GM21576 (cell line): Measurements from ENCODE around the gene DHRSX.
"Not testable (repeated sequence)": the region's sequence is repeated elsewhere in the genome, so short reads cannot be mapped to it uniquely, and the experiment has no call there.

Source experiments
- ATAC-seq: cut with Tn5 transposase; IDR thresholded peaks from one replicate; pipeline ENCODE4 v1.9.1; 2021; ENCODE audit warnings: mild to moderate bottlenecking, moderate library complexity; ENCODE audit not compliant: unreplicated experiment

DHRSX gene

GRCh38 chrX:2266445-2267349 lies 234.1 kb downstream of the DHRSX start:
- ATAC-seq, result no peak

GRCh38 chrX:2265658-2266444 lies 234.9 kb downstream of the DHRSX start:
- not testable (repeated sequence) for ATAC-seq

- ATAC-seq, result no peak
These were observed 236.4 kb downstream of the DHRSX start for GRCh38 chrX:2264179-2265030.

- ATAC-seq, result no peak
These were observed 237.6 kb downstream of the DHRSX start for GRCh38 chrX:2263203-2263602.

GRCh38 chrX:2262668-2263055 lies 238.1 kb downstream of the DHRSX start:
- ATAC-seq, result no peak

- ATAC-seq, result no peak
These were observed 238.7 kb downstream of the DHRSX start for GRCh38 chrX:2261831-2262667.

- no peak for ATAC-seq
These were observed 248.3 kb downstream of the DHRSX start for GRCh38 chrX:2252331-2253065.

GRCh38 chrX:2251211-2251610 lies 249.6 kb downstream of the DHRSX start:
- no peak for ATAC-seq

- ATAC-seq, result no peak
These were observed 256.8 kb downstream of the DHRSX start for GRCh38 chrX:2243913-2244460.

- ATAC-seq, result no peak
These were observed 257.8 kb downstream of the DHRSX start for GRCh38 chrX:2242980-2243379.

GRCh38 chrX:2242326-2242725 lies 258.4 kb downstream of the DHRSX start:
- ATAC-seq, result no peak

- not testable (repeated sequence) for ATAC-seq
These were observed 259.3 kb downstream of the DHRSX start for GRCh38 chrX:2241496-2241895.

- ATAC-seq, result not testable (repeated sequence)
These were observed 260.0 kb downstream of the DHRSX start for GRCh38 chrX:2240761-2241160.

- no peak for ATAC-seq
These were observed 262.8 kb downstream of the DHRSX start for GRCh38 chrX:2237976-2238375.

GRCh38 chrX:2231570-2232192 lies 269.1 kb downstream of the DHRSX start:
- ATAC-seq, result no peak

GRCh38 chrX:2230457-2230856 lies 270.3 kb downstream of the DHRSX start:
- no peak for ATAC-seq

- no peak for ATAC-seq
These were observed 272.2 kb downstream of the DHRSX start for GRCh38 chrX:2228536-2228935.

- ATAC-seq, result no peak
These were observed 273.7 kb downstream of the DHRSX start for GRCh38 chrX:2226906-2227656.
